Liver (tissue), 3 donors: ENCODE results near the gene GASK1B.

Experiments used
- JUND ChIP-seq, 2 donors: IDR thresholded peaks; 2 replicates each; pipeline ENCODE4 v1.6.1; 2016; ENCODE audit warnings: antibody characterized with exemption in 2 of 2
- TF ChIP-seq, protein P1 (sequence below): fragments of 150-350 bp; IDR thresholded peaks from 2 replicates; pipeline ENCODE4 v1.5.1; 2017; ENCODE audit warnings: improper control_type of control experiment, low read depth, low read length; ENCODE audit not compliant: missing input control
- donor health status: healthy.
- donor health status: healthy.

DNA sequence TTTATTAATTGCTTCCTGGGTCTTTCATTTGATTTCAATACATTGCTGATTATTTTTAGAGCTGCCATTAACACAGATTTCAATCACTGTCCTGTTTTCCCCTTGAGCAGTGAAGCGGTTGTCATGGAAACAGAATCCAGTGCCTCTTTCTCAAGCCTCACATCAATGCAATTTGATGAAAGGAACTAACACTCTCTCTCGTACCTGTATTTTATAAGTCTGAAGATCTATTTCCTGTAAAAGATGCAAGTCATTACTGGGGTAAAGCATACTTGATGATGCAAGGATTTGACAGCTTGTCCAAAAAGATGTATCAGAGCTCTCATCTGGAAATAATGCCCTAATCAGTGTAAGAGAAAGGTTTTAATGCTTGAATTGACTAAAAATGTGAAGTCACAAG lies 17.9 kb upstream of the GASK1B start:
- TF ChIP-seq, protein P1, sequence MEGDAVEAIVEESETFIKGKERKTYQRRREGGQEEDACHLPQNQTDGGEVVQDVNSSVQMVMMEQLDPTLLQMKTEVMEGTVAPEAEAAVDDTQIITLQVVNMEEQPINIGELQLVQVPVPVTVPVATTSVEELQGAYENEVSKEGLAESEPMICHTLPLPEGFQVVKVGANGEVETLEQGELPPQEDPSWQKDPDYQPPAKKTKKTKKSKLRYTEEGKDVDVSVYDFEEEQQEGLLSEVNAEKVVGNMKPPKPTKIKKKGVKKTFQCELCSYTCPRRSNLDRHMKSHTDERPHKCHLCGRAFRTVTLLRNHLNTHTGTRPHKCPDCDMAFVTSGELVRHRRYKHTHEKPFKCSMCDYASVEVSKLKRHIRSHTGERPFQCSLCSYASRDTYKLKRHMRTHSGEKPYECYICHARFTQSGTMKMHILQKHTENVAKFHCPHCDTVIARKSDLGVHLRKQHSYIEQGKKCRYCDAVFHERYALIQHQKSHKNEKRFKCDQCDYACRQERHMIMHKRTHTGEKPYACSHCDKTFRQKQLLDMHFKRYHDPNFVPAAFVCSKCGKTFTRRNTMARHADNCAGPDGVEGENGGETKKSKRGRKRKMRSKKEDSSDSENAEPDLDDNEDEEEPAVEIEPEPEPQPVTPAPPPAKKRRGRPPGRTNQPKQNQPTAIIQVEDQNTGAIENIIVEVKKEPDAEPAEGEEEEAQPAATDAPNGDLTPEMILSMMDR: no peak
- no peak for TF ChIP-seq JUND (IDR thresholded peaks at IDR 0.05)
